SK-N-SH (cell line): Measurements from ENCODE around the gene C1D. TPM values are rescaled to one million over a fixed set of nuclear protein-coding genes. Genes with fewer than 3 reads are reported as not detected.
A peak's percentile ranks its signal among the peaks of the same experiment; 100 is the strongest.

ENCODE experiments used
- CTCF ChIA-PET: fragments of 300-600, 350-600 bp; formaldehyde crosslinking; extraction: SDS; loops from one replicate; lab custom pipeline; 2021; lab: Yijun Ruan, JAX
- POLR2A ChIA-PET: fragments of 350-600 bp; sonication (Branson Sonifier 250); formaldehyde crosslinking; extraction: SDS; loops from one replicate; lab custom pipeline; 2020; ENCODE audit warnings: antibody characterized with exemption, inconsistent platforms; lab: Yijun Ruan, JAX
- DNase-seq: peaks from one replicate; pipeline ENCODE4 v3.0.0; 2012
- H2AFZ ChIP-seq: fragments of 200-600 bp; sonication (generic); 2 replicates; pipeline ENCODE4 v1.8.1; 2016; ENCODE audit warnings: antibody characterized with exemption, mild to moderate bottlenecking, low read depth
- H3F3A ChIP-seq: fragments of 200-600 bp; sonication (generic); replicated peaks from 2 replicates; pipeline ENCODE3; 2016; ENCODE audit warnings: antibody characterized with exemption, mild to moderate bottlenecking; ENCODE audit not compliant: insufficient read depth
- H3K27ac ChIP-seq, 2 experiments: fragments of 200-500 bp in 1 of 2; fragments of 200-600 bp in 1 of 2; sonication (Bioruptor generic) in 1 of 2; sonication (generic), shearing (Covaris generic) in 1 of 2; 2 replicates each; pipeline versions ENCODE4 v1.5.1 to v1.6.1; 2014 to 2016; ENCODE audit warnings: low read depth in 2 of 2, inconsistent platforms in 1 of 2, low read length in 1 of 2, mild to moderate bottlenecking in 1 of 2, mixed read lengths in 1 of 2
- H3K27me3 ChIP-seq: fragments of 200-600 bp; sonication (generic), shearing (Covaris generic); 2 replicates; pipeline ENCODE4 v1.6.1; 2016; ENCODE audit warnings: mixed run types; ENCODE audit not compliant: insufficient read depth
- H3K36me3 ChIP-seq, 2 experiments: fragments of 200-500 bp in 1 of 2; fragments of 200-600 bp in 1 of 2; sonication (Bioruptor generic) in 1 of 2; sonication (generic) in 1 of 2; replicated peaks in 1 of 2; 2 replicates each; pipeline versions ENCODE3 to v1.5.1; 2014 to 2016; ENCODE audit warnings: low read length in 1 of 2, mild to moderate bottlenecking in 1 of 2; ENCODE audit not compliant: insufficient read depth in 2 of 2, control insufficient read depth in 1 of 2
- H3K4me1 ChIP-seq, 2 experiments: fragments of 200-500 bp in 1 of 2; fragments of 200-600 bp in 1 of 2; sonication (Bioruptor generic) in 1 of 2; sonication (generic), shearing (Covaris generic) in 1 of 2; 2 replicates each; pipeline versions ENCODE4 v1.5.1 to v1.6.1; 2014 to 2016; ENCODE audit warnings: low read depth in 1 of 2, low read length in 1 of 2, mixed run types in 1 of 2; ENCODE audit not compliant: insufficient read depth in 2 of 2, control insufficient read depth in 1 of 2
- H3K4me2 ChIP-seq: fragments of 200-600 bp; sonication (generic), shearing (Covaris generic); 2 replicates; pipeline ENCODE4 v1.6.1; 2017; ENCODE audit warnings: mixed run types
- H3K4me3 ChIP-seq, 2 experiments: fragments of 200-500 bp in 1 of 2; fragments of 200-600 bp in 1 of 2; sonication (Bioruptor generic) in 1 of 2; sonication (generic), shearing (Covaris generic) in 1 of 2; 2 replicates each; pipeline versions ENCODE4 v1.5.1 to v1.8.1; 2014 to 2016; ENCODE audit warnings: low read depth in 2 of 2, inconsistent platforms in 1 of 2, low read length in 1 of 2, mild to moderate bottlenecking in 1 of 2, mixed read lengths in 1 of 2, moderate library complexity in 1 of 2
- H3K79me2 ChIP-seq: fragments of 200-600 bp; sonication (generic); 2 replicates; pipeline ENCODE4 v1.8.1; 2017; ENCODE audit warnings: mild to moderate bottlenecking; ENCODE audit not compliant: insufficient read depth
- H3K9ac ChIP-seq: fragments of 200-600 bp; sonication (generic); 2 replicates; pipeline ENCODE4 v1.6.1; 2017; ENCODE audit warnings: mixed run types
- H3K9me2 ChIP-seq: fragments of 200-600 bp; sonication (generic); 2 replicates; pipeline ENCODE4 v1.6.1; 2017; ENCODE audit warnings: mixed run types
- H3K9me3 ChIP-seq: fragments of 200-600 bp; sonication (generic); 2 replicates; pipeline ENCODE4 v1.6.1; 2017; ENCODE audit warnings: mixed run types, mild to moderate bottlenecking, moderate library complexity
- H4K20me1 ChIP-seq: fragments of 200-600 bp; sonication (generic); 2 replicates; pipeline ENCODE4 v1.6.1; 2017; ENCODE audit warnings: mild to moderate bottlenecking, mixed run types; ENCODE audit not compliant: insufficient read depth
- CTCF ChIP-seq: fragments of 200-600 bp; sonication (generic); IDR thresholded peaks from 2 replicates; pipeline ENCODE4 v1.6.1; 2017; ENCODE audit warnings: antibody characterized with exemption, mild to moderate bottlenecking, moderate library complexity
- ELF1 ChIP-seq: IDR thresholded peaks from 2 replicates; pipeline ENCODE4 v1.4.0; 2012
- EP300 ChIP-seq, 2 experiments: IDR thresholded peaks; 2 replicates each; pipeline versions ENCODE4 v1.4.0 to v1.6.1; 2012; ENCODE audit warnings: borderline replicate concordance in 1 of 2, low read depth in 1 of 2, low read length in 1 of 2
- GABPA ChIP-seq: IDR thresholded peaks from 2 replicates; pipeline ENCODE4 v1.4.0; 2012; ENCODE audit warnings: low read depth, mild to moderate bottlenecking
- GATA2 ChIP-seq: sonication (generic); formaldehyde crosslinking; IDR thresholded peaks from 2 replicates; pipeline ENCODE4 v1.5.0; 2020; ENCODE audit warnings: mild to moderate bottlenecking, missing genetic modification reagents
- JUND ChIP-seq: IDR thresholded peaks from 2 replicates; pipeline ENCODE4 v1.4.0; 2012
- MAX ChIP-seq: IDR thresholded peaks from 2 replicates; pipeline ENCODE4 v1.4.0; 2012; ENCODE audit warnings: low read depth
- MXI1 ChIP-seq: IDR thresholded peaks from 2 replicates; pipeline ENCODE4 v1.6.1; 2012; ENCODE audit warnings: mild to moderate bottlenecking, low read depth, low read length, improper control_type of control experiment
- NFIC ChIP-seq: IDR thresholded peaks from 2 replicates; pipeline ENCODE4 v1.4.0; 2012; ENCODE audit warnings: borderline replicate concordance
- NRF1 ChIP-seq: IDR thresholded peaks from 2 replicates; pipeline ENCODE4 v1.6.1; 2012; ENCODE audit warnings: low read depth, mild to moderate bottlenecking, low read length
- RCOR1 ChIP-seq: fragments of 150-350 bp; IDR thresholded peaks from 2 replicates; pipeline ENCODE4 v1.6.1; 2017; ENCODE audit warnings: antibody characterized with exemption, low read length
- TAF1 ChIP-seq: IDR thresholded peaks from 2 replicates; pipeline ENCODE4 v1.6.1; 2012; ENCODE audit warnings: low read depth, mild to moderate bottlenecking, low read length, moderate library complexity, borderline replicate concordance
- TCF12 ChIP-seq: IDR thresholded peaks from 2 replicates; pipeline ENCODE4 v1.4.0; 2012
- YY1 ChIP-seq: IDR thresholded peaks from 2 replicates; pipeline ENCODE4 v1.4.0; 2012; ENCODE audit warnings: low read depth, mild to moderate bottlenecking
- WGBS: methylation state at CpG from one replicate; pipeline ENCODE4 v1.1.6; 2017; ENCODE audit warnings: low lambda C conversion rate; 5-methylcytosine and 5-hydroxymethylcytosine counted together
- polyA plus RNA-seq, 3 experiments: library from polyadenylated mRNA; depleted of rRNA; stranded (reverse); fragments of >200 nt; gene quantifications; 2 replicates each; pipeline ENCODE4 v1.2.3, GENCODE V29; 2012
- TF ChIP-seq, protein P1 (sequence below): IDR thresholded peaks from 2 replicates; pipeline ENCODE4; 2012
- TF ChIP-seq, protein P2 (sequence below): fragments of 150-350 bp; IDR thresholded peaks from 2 replicates; pipeline ENCODE4 v1.6.1; 2017; ENCODE audit warnings: antibody characterized with exemption, low read length, low read depth, borderline replicate concordance

The C1D gene
- polyA plus RNA-seq, 1 of the 3 experiments (the other 2 are of a cell fraction): 45.9 TPM

GRCh38 chr2:68044099-68044498 is 18.7 kb downstream of the C1D start (continued):
- TF ChIP-seq YY1 (no peak; the same call in 1 of the 2 replicates), CTCF (no peak), GATA2 (CRISPR knock-in tag) (no peak), RCOR1 (no peak), TCF12 (peak; percentile 96), TAF1 (peak; percentile 23; the same call in 1 of the 2 replicates), EP300 (IDR thresholded peaks at IDR 0.05; ENCODE audit: borderline replicate concordance in 1 of 2, low read depth in 1 of 2, low read length in 1 of 2) (peak; percentile 46 to 98; a peak in 3 of 4 replicates)
- TF ChIP-seq, protein P1, sequence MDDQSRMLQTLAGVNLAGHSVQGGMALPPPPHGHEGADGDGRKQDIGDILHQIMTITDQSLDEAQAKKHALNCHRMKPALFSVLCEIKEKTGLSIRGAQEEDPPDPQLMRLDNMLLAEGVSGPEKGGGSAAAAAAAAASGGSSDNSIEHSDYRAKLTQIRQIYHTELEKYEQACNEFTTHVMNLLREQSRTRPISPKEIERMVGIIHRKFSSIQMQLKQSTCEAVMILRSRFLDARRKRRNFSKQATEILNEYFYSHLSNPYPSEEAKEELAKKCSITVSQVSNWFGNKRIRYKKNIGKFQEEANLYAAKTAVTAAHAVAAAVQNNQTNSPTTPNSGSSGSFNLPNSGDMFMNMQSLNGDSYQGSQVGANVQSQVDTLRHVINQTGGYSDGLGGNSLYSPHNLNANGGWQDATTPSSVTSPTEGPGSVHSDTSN: peak; percentile 92
- TF ChIP-seq, protein P2, sequence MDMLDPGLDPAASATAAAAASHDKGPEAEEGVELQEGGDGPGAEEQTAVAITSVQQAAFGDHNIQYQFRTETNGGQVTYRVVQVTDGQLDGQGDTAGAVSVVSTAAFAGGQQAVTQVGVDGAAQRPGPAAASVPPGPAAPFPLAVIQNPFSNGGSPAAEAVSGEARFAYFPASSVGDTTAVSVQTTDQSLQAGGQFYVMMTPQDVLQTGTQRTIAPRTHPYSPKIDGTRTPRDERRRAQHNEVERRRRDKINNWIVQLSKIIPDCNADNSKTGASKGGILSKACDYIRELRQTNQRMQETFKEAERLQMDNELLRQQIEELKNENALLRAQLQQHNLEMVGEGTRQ: no peak

GRCh38 chr2:68043695-68044094 is 19.1 kb downstream of the C1D start:
- Histone ChIP-seq H3K27ac (peak overlapping the region; percentile 99 to 100), H3K79me2 (peaks cover 17% of the 10 kb centered on the region), H3K9me2 (no peaks in the 10 kb centered on the region), H3K9ac (peak overlapping the region; percentile 66), H3K36me3 (peaks cover 13 to 23% of the 10 kb centered on the region in 2 experiments), H2AFZ (no peak overlapping the region), H3K4me2 (peak overlapping the region; percentile 13; the same call in 1 of the 2 replicates), H3K4me1 (peaks cover 41 to 73% of the 10 kb centered on the region in 2 experiments), H3K27me3 (no peaks in the 10 kb centered on the region), H3F3A (peaks cover 70% of the 10 kb centered on the region), H4K20me1 (no peaks in the 10 kb centered on the region), H3K4me3 (no peak overlapping the region), H3K9me3 (no peaks in the 10 kb centered on the region)
- ChIA-PET POLR2A (no interaction called here), CTCF (interaction anchor here (1.8 kb wide), 1 partner anchor 12 kb away, joined by 3 read pairs; no protein-coding TSS in a partner anchor)
- TF ChIP-seq TAF1 (peak; percentile 3; the same call in 1 of the 2 replicates), GABPA (no peak)
- 60% methylated on average over 3 of the region's 3 CpGs for WGBS
- no peak for DNase-seq

DNA sequence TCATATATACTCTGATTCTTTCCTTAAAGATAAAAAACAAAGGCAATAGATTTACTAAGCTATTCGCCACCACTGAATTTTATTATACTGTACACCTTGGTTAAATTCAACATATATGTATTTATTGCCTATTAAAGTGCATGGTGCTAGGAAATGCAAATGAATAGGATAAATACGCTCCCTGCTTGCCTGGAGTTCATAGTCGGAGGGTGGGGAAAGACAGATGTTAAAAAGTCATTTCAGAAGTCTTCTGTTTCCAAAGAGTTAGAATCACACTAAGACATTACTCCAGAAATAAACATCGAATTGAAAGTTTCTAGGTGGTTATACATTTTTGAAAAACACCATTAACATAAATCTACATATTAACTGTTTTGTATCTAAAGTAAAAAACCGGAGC is 19.8 kb downstream of the C1D start:
- no peaks in the 10 kb centered on the region for H3K9me2 ChIP-seq
- peak overlapping the region; percentile 99 to 100 for H3K27ac ChIP-seq
- H3K9me3 ChIP-seq: no peaks in the 10 kb centered on the region
- peaks cover 41 to 73% of the 10 kb centered on the region in 2 experiments for H3K4me1 ChIP-seq
- H3K27me3 ChIP-seq: no peaks in the 10 kb centered on the region
- ChIA-PET CTCF (interaction anchor here (1.0 kb wide), 1 partner anchor 30 kb away, joined by 3 read pairs; no protein-coding TSS in a partner anchor), POLR2A (no interaction called here)
- peaks cover 10% of the 10 kb centered on the region for H3K79me2 ChIP-seq
- H3K36me3 ChIP-seq: peaks cover 15 to 23% of the 10 kb centered on the region in 2 experiments
- H3K4me3 ChIP-seq: no peak overlapping the region
- H3K9ac ChIP-seq: peak overlapping the region; percentile 66; the same call in 1 of the 2 replicates
- no peak overlapping the region for H2AFZ ChIP-seq
- 85% methylated on average over 5 of the region's 5 CpGs for WGBS
- H3K4me2 ChIP-seq: no peak overlapping the region
- peaks cover 65% of the 10 kb centered on the region for H3F3A ChIP-seq
- DNase-seq: no peak
- no peaks in the 10 kb centered on the region for H4K20me1 ChIP-seq
- TF ChIP-seq NFIC: no peak
- TF ChIP-seq MAX: no peak
- no peak for TF ChIP-seq ELF1
- no peak for TF ChIP-seq MXI1
- TF ChIP-seq CTCF: no peak
- TF ChIP-seq, protein P1: no peak
- TF ChIP-seq, protein P2: no peak
- TF ChIP-seq TAF1: no peak
- no peak for TF ChIP-seq NRF1
- TF ChIP-seq JUND: no peak
